Measurements from ENCODE around the gene PLEKHA7. TPM values are rescaled to one million over a fixed set of nuclear protein-coding genes. Genes with fewer than 3 reads are reported as not detected.

Gene PLEKHA7
- total and polyA plus RNA-seq, 2 of the 13 experiments (the other 11 are each of a cell fraction or from before 2014, with no cell fraction given): 17.5 to 18.7 TPM

DNA sequence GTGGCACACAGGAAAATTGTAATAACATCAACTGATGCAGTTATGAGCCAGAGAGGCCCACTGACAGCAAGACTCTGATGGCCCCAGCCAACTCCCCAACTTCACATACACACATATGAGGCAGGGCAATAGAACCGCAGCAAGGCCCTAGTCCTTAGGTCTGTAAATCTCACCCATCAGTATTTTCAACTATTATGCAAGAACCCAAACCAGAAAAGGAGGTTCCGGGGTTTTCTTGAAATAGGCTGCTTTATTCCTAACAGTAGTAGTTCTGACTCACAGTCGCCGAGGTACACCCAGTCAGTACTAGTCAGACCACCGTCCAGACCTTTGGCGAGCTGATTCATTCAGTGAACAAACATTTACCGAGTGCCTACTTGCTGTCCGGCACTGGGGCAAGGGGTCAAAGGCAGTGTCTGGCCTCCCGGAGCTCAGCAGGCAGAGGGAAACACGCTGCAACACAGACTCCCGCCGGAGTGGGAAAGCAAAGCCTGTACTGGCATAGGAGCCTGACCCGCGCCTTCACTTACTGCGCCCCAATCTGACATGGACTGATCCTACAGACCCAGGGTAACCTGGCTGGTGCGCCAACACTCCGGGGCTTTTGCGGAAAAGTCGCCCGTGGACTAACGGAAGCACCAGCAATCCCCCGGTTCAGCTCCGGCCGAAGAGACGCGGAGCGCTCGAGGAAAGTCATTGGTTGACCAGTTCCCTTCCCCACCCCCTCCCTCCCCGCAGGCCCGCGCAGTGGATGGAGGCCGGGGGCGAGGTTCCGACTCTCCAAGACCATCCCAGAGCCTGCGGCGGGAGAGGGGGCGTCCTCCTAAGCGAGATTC, 1.3 kb downstream of the PLEKHA7 start (continued):
- TF ChIP-seq SETDB1 (CRISPR knock-in tag; IDR thresholded peaks at IDR 0.05; ENCODE audit: borderline replicate concordance) (no peak), ZSCAN22 (CRISPR knock-in tag; IDR thresholded peaks at IDR 0.05) (no peak), AHDC1 (CRISPR knock-in tag; IDR thresholded peaks at IDR 0.05; ENCODE audit: borderline replicate concordance) (peak; percentile 90), KLF9 (CRISPR knock-in tag; IDR thresholded peaks at IDR 0.05; ENCODE audit: low read depth) (0 out of 2 replicates have a peak, but pooled peaks have one; percentile 58), MLX (CRISPR knock-in tag; IDR thresholded peaks at IDR 0.05) (no peak), DR1 (CRISPR knock-in tag; IDR thresholded peaks at IDR 0.05) (no peak), RCOR2 (CRISPR knock-in tag; IDR thresholded peaks at IDR 0.05) (peak; percentile 47; the same call in 1 of the 2 replicates), SP2 (CRISPR knock-in tag; IDR thresholded peaks at IDR 0.05) (no peak), ATF2 (CRISPR knock-in tag; IDR thresholded peaks at IDR 0.05) (peak; percentile 49; the same call in 1 of the 2 replicates), ZFP1 (CRISPR knock-in tag; IDR thresholded peaks at IDR 0.05) (0 out of 2 replicates have a peak, but pooled peaks have one; percentile 15), ETV6 (CRISPR knock-in tag; conservative IDR thresholded peaks at IDR 0.05) (no peak), PAX8 (CRISPR knock-in tag; IDR thresholded peaks at IDR 0.05; ENCODE audit: borderline replicate concordance) (no peak), ZNF562 (CRISPR knock-in tag; IDR thresholded peaks at IDR 0.05; ENCODE audit: borderline replicate concordance) (no peak)
- TF ChIP-seq, protein P1, sequence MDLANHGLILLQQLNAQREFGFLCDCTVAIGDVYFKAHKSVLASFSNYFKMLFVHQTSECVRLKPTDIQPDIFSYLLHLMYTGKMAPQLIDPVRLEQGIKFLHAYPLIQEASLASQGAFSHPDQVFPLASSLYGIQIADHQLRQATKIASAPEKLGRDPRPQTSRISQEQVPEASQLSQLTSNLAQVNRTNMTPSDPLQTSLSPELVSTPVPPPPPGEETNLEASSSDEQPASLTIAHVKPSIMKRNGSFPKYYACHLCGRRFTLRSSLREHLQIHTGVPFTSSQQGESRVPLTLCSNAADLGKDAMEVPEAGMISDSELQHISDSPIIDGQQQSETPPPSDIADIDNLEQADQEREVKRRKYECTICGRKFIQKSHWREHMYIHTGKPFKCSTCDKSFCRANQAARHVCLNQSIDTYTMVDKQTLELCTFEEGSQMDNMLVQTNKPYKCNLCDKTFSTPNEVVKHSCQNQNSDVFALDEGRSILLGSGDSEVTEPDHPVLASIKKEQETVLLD (CRISPR knock-in tag; IDR thresholded peaks at IDR 0.05; ENCODE audit: low read depth): peak; percentile 54
- TF ChIP-seq, protein P2, sequence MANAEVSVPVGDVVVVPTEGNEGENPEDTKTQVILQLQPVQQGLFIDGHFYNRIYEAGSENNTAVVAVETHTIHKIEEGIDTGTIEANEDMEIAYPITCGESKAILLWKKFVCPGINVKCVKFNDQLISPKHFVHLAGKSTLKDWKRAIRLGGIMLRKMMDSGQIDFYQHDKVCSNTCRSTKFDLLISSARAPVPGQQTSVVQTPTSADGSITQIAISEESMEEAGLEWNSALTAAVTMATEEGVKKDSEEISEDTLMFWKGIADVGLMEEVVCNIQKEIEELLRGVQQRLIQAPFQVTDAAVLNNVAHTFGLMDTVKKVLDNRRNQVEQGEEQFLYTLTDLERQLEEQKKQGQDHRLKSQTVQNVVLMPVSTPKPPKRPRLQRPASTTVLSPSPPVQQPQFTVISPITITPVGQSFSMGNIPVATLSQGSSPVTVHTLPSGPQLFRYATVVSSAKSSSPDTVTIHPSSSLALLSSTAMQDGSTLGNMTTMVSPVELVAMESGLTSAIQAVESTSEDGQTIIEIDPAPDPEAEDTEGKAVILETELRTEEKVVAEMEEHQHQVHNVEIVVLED (CRISPR knock-in tag; IDR thresholded peaks at IDR 0.05; ENCODE audit: borderline replicate concordance): peak; percentile 30; the same call in 1 of the 2 replicates
- TF ChIP-seq, protein P3, sequence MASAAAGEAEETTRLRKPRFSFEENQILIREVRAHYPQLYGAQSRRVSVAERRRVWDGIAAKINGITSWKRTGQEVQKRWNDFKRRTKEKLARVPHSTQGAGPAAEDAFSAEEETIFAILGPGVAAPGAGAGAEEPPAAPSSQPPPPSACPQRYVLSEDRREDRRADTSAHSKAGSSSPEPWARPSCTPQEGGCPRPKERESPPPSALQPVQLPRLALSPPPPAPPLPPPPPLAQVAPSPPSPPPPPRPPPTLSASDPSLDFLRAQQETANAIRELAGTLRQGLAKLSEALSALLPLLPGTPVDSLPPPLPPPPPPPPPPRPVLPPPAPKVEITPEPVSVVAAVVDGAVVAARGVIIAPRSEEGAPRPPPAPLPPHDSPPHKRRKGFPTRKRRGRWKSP (CRISPR knock-in tag; IDR thresholded peaks at IDR 0.05): peak; percentile 67
